HCEC 1CT (cell line): Measurements from ENCODE around the gene FCRLB.
"Not testable (repeated sequence)": the region's sequence is repeated elsewhere in the genome, so short reads cannot be mapped to it uniquely, and the experiment has no call there.

Source experiments
- DNase-seq: peaks from one replicate; pipeline ENCODE4 v3.0.0-alpha.2; 2017

Gene FCRLB

GRCh38 chr1:161743231-161743630 is 21.9 kb downstream of the FCRLB start:
- DNase-seq, result no peak

- no peak for DNase-seq
These were observed 26.5 kb downstream of the FCRLB start for GRCh38 chr1:161747801-161748200.

- DNase-seq, result peak; percentile 98
These were observed 28.4 kb downstream of the FCRLB start, which contains the start of gene DUSP12 for GRCh38 chr1:161749509-161750407. TSS of gene DUSP12 (plus strand) at chr1:161749786. CDS start at chr1:161749802, 16 bp downstream.

GRCh38 chr1:161763522-161764098 is 42.3 kb downstream of the FCRLB start:
- DNase-seq, result no peak

- peak; percentile 94 for DNase-seq
These were observed 45.0 kb downstream of the FCRLB start, which contains the start of gene ATF6 for GRCh38 chr1:161766102-161766981. TSS of gene ATF6 (plus strand) at chr1:161766320. CDS start at chr1:161766361, 41 bp downstream.

GRCh38 chr1:161768461-161768860 is 47.1 kb downstream of the FCRLB start:
- no peak for DNase-seq

GRCh38 chr1:161768986-161769672 is 47.8 kb downstream of the FCRLB start:
- DNase-seq, result no peak

- DNase-seq, result not testable (repeated sequence)
These were observed 48.3 kb downstream of the FCRLB start for GRCh38 chr1:161769673-161770045.

- no peak for DNase-seq
These were observed 48.9 kb downstream of the FCRLB start for GRCh38 chr1:161770250-161770649.

- DNase-seq, result no peak
These were observed 49.8 kb downstream of the FCRLB start for GRCh38 chr1:161771161-161771560.

GRCh38 chr1:161771973-161772372 is 50.6 kb downstream of the FCRLB start:
- no peak for DNase-seq

- no peak for DNase-seq
These were observed 51.1 kb downstream of the FCRLB start for GRCh38 chr1:161772397-161772796.

GRCh38 chr1:161773791-161774190 is 52.4 kb downstream of the FCRLB start:
- DNase-seq, result no peak

- no peak for DNase-seq
These were observed 55.9 kb downstream of the FCRLB start for GRCh38 chr1:161777261-161777660.
